Measurements from ENCODE around the gene PSMB7.

The PSMB7 gene

GRCh38 chr9:124415102-124415851 is at the start of gene PSMB7:
Gene PSMB7, minus strand, starts transcription at chr9:124415442. Its CDS starts 17 bp downstream, at chr9:124415425.
- DNase-seq: peak; percentile 93 to 98

- no peak for DNase-seq
Measured at GRCh38 chr9:124462739-124463138, 47.5 kb upstream of the PSMB7 start.

- DNase-seq: no peak
Measured at GRCh38 chr9:124458441-124458840, 43.2 kb upstream of the PSMB7 start.

GRCh38 chr9:124457887-124458431 is 42.7 kb upstream of the PSMB7 start:
- DNase-seq: no peak

- no peak for DNase-seq
Measured at GRCh38 chr9:124457079-124457886, 42.0 kb upstream of the PSMB7 start.

- DNase-seq: no peak
Measured at GRCh38 chr9:124456341-124457078, 41.3 kb upstream of the PSMB7 start.

DNA sequence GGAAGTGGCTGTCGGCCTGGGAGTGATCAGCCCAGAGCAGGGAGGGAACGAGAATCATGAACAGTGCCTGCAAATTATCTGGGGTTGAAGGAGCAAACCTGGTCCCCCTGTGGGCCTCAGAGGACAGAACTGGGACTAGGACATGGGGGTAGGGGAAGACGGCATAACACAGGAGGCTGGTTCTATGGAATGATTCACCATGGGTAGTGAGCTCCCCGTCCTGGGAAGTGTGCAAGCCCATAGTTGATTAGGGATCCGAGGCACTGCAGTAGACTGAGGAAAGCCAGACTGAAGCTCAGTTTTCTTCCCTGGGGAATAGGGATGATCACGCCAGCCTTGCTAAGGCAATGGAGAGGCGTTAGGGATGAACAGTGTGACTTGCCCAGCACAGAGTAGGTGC is 40.6 kb upstream of the PSMB7 start:
- no peak for DNase-seq

DNA sequence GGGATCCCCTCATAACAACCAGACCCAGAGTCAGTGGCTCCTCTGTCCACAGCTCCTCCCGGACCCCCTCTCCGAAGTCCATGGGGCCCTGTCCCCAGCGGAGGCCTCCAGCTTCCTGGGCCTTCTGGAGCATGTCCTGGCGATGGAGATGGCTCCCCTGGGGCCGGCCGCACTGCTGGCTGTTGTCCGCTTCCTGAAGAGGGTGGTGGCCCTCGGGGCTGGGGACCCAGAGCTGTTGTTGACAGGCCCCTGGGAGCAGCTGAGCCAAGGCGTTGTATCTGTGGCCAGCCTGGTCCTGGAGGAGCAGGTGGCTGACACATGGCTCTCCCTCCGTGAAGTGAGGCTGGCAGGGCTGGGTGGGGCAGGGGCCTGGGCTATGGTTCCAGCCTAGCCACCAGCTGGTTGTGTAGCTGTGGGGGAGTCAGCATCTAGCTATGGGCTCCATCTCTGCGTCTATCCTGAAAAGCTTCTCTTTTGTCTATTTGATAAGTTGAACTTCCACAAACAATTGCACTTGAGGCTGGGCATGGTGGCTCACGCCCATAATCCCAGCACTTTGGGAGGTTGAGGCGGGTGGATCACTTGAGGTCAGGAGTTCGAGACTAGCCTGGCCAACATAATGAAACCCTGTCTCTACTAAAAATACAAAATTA is 39.7 kb upstream of the PSMB7 start:
- DNase-seq: no peak

- no peak for DNase-seq
Measured at GRCh38 chr9:124454296-124454695, 39.1 kb upstream of the PSMB7 start.

DNA sequence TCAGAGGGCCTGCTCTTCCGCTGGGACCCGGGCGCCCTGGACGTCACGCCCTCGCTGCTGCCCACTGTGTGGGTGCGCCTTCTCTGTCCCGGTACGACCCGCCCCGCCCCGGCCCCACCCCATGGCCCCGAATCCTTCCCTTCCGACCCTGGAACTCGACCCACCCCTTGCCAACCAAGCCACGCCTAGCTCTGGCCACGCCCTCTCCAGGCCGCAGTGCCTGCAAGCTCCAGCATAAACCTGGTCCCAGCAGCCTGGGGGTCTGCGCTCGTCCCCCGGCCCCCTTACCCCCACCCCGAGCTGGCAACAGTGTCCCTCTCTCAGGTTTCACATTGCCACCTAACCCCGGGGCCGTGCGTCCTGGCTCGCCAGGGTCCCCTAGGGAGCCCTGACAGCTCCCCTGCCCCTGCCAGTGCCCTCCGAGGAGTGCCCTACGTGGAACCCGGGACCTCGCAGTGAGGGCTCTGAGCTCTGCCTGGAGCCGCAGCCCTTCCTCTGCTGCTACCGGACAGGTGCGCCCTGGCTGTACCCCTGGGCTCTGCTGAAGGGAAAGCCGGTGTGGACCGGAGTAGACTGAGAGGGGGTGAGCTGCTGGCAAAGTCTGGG is 38.4 kb upstream of the PSMB7 start:
- no peak for DNase-seq

DNA sequence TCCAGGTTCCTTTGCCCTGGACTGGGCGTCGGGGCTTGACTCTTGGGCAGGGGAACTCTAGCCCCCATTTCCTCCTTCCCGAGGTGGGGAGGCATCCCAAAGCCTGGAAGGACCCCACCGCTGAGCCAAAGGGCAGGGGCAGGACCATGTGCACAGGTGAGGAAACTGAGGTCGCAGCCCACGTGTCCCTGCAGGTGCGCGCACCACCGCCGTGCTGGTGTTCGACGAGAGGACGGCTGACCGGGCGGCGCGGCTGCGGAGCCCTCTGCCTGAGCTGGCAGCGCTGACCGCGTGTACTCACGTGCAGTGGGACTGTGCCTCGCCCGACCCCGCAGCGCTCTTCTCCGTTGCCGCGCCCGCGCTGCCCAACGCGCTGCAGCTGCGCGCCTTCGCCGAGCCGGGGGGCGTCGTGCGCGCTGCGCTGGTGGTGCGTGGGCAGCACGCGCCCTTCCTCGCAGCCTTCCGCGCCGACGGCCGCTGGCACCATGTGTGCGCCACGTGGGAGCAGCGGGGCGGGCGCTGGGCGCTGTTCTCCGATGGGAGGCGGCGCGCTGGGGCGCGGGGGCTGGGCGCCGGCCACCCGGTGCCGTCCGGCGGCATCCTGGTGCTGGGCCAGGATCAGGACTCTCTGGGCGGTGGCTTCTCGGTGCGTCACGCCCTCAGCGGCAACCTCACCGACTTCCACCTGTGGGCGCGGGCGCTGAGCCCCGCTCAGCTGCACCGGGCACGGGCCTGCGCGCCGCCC is 37.8 kb upstream of the PSMB7 start:
- DNase-seq: no peak

GRCh38 chr9:124452326-124452725 is 37.1 kb upstream of the PSMB7 start:
- DNase-seq: no peak

- DNase-seq: no peak
Measured at GRCh38 chr9:124450931-124451661, 35.9 kb upstream of the PSMB7 start.

DNA sequence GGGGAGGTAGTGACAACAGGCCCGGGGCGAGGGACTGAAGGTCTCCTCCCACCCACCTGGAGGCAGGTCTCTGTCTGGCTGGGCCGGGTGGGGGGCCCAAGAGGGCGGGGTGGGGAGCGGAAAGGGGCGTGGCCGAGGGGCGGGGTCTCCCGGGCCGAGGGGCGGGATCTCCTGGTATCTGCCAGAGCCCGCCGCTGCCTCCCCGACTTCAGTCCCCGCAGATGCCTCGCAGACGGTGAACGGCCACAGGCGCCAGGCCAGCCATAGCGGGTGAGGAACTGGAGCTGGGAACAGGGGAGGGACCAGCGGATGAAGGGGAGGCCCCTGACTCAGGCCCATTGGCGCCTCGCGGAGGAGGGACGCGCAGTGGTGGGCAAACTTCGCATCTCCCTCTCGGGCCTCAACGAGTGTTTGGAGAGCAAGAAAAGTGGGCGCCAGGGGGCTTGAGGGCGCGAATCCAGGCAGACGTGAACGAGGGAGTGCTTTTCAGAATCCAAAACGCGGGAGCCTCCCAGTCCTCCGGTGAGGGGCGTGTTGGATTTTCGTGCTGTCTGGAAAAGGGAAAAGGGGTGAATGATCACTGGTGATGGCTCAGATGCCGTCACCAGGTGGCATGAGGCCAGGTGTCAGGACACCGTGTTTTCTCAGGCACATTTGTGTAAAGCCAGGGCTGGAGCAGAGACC is 35.1 kb upstream of the PSMB7 start, which contains the start of gene ADGRD2:
ADGRD2 (plus strand) TSS at position 211 of the 684 bp plus-strand sequence. CDS start 1,216 bp downstream, outside the sequence.
- DNase-seq: no peak

DNA sequence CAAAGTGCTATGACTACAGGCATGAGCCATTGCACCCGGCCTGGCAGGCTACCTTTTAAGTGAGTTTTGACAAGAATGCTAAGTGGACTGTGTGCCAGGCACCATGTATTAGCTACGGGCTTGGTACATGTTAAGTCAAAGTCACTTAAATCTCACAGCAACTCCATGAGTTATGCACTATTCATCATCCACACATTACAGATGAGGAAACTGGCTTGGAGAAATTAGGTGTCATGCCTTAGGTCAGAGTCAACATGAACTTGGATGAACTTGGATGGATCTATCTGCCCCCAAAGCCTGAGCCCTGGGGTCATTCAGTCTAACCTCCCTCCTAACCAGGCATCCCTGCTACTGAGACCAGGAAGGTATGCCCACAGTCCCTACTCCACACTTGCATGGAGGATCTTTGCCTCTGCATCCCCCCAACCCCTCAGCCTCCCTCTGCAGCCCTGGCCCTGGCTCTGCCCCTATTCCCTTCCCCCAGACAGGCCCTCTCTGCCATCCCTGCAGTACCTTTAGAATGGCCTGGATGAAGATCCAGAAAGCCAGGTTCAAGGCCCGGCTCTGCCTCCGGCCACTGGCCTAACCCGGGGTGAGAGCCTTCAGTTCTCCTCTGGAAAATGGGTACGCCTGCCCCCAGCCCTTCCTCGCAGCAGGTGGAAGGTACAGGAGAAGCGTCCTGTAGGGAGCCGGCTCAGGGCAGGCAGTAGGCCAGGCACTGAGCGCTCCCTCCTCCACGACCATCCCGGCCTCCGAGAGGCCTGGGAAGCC is 34.3 kb upstream of the PSMB7 start:
- DNase-seq: no peak

DNA sequence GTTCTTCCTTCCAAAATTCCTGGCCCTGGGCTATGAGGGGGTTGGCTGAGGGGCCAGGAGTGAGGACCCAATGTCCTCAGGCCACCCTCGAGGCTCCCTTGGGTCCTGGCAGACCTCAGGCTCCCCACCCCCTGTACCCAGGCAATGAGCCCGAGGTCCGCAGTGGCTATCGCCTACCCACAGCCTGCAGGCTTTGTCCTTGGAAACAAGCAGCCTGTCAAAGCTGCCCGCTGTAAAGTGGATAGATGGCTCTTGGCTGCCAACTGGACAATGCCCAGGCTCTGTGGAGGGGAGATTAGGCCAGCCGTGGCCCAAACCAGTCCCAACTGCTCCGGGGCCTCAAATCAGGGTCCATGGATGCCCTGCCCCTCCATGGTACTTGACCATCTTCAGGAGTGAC is 32.8 kb upstream of the PSMB7 start:
- no peak for DNase-seq

- no peak for DNase-seq
Measured at GRCh38 chr9:124447297-124447661, 32.0 kb upstream of the PSMB7 start.

DNA sequence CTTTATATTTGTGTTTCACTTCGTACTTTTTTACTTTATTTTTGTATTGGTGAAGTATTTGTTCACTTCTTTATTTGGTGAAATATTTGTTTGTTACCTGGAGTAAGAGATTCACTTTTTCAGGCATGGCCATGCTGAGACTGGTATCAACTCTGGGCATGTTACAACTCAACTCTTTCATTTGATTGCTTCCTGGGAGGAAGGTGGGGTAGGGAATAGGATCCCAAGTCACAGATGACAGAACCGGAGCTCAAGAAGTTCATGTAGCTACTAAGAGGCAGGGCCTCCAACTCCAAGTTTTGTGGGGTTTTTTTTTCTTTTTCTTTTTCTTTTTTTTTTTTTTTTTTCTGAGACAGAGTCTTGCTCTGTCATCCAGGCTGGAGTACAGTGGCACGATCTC is 28.9 kb upstream of the PSMB7 start:
- DNase-seq: no peak

GRCh38 chr9:124443625-124444024 is 28.4 kb upstream of the PSMB7 start:
- DNase-seq: no peak
